Hepatocyte (in vitro differentiated cells): Measurements from ENCODE around the gene PRR30.

ENCODE experiments used
- CTCF ChIP-seq: fragments of 200-600 bp; sonication (generic); IDR thresholded peaks from 2 replicates; pipeline ENCODE4 v1.5.1; 2016; ENCODE audit warnings: antibody characterized with exemption, mild to moderate bottlenecking; ENCODE audit not compliant: poor library complexity
- EZH2 ChIP-seq: fragments of 200-600 bp; sonication (generic); IDR thresholded peaks from 2 replicates; pipeline ENCODE4 v1.6.1; 2016; ENCODE audit warnings: antibody characterized with exemption, mild to moderate bottlenecking, borderline replicate concordance
- EZH2phosphoT487 ChIP-seq: fragments of 200-600 bp; sonication (generic); IDR thresholded peaks from one replicate; pipeline ENCODE4 v1.6.1; 2018; ENCODE audit warnings: antibody characterized with exemption, mild to moderate bottlenecking, low read depth, moderate library complexity; ENCODE audit not compliant: unreplicated experiment, severe bottlenecking

DNA sequence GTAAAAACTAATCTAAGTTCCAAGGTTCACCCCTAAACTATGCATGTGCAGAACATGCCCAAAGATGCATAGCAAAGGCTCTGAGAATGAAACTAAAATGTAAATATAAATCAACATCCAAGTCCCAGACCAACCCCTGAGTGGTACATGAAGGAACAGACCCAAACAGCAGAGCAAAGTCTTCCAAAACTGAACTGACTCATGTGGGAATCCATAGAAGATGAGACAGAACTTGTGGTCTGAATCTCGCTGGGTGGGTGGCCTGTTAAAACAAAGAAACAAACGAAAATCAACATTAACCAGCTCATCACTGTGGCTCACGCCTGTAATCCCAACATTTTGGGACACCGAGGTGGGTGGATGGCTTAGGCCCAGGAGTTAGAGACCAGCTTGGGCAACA, 43.1 kb upstream of the PRR30 start:
- TF ChIP-seq CTCF (no peak), EZH2phosphoT487 (no peak), EZH2 (no peak)
